Testis (tissue), 3 donors: ENCODE results near the gene WDR86. TPM values are rescaled to one million over a fixed set of nuclear protein-coding genes. Genes with fewer than 3 reads are reported as not detected.

Experiments used
- DNase-seq: peaks from one replicate; pipeline ENCODE4 v3.0.0-alpha.2; 2019
- H3K27ac ChIP-seq, 2 donors: fragments of 200-600 bp; sonication (generic); one replicate each; pipeline ENCODE4 v1.5.1; 2019
- H3K27me3 ChIP-seq: fragments of 200-600 bp; sonication (generic); one replicate; pipeline ENCODE4 v1.5.1; 2019
- H3K36me3 ChIP-seq: fragments of 200-600 bp; sonication (generic); one replicate; pipeline ENCODE4 v1.5.1; 2017; ENCODE audit warnings: low read depth; ENCODE audit errors: missing control alignments
- H3K4me1 ChIP-seq: fragments of 200-600 bp; sonication (generic); one replicate; pipeline ENCODE4 v1.5.1; 2019
- H3K4me3 ChIP-seq, 2 donors: fragments of 200-600 bp; sonication (generic); one replicate each; pipeline ENCODE4 v1.5.1; 2017 to 2019
- H3K9me3 ChIP-seq: fragments of 200-600 bp; sonication (generic); one replicate; pipeline ENCODE4 v1.5.1; 2017
- POLR2A ChIP-seq: fragments of 450-650 bp; IDR thresholded peaks from one replicate; pipeline ENCODE4 v1.6.1; 2017; ENCODE audit warnings: antibody characterized with exemption, mild to moderate bottlenecking, moderate library complexity
- WGBS, 2 donors: methylation state at CpG; one replicate each; pipeline ENCODE4 v1.1.5; 2018; 5-methylcytosine and 5-hydroxymethylcytosine counted together
- intact Hi-C: fragments of 100-400 bp; cut with DNase I; formaldehyde crosslinking; loops from one replicate; pipeline ENCODE4 v1.15.1; 2023; ENCODE audit warnings: low total_unique reads
- polyA plus RNA-seq: library from polyadenylated mRNA; stranded (reverse); fragments of 350-450 nt; fragmentation: Illumina TruSeq; extraction: RNeasy Lipid Tissue Mini Kit (QIAGEN cat#74804); gene quantifications from one replicate; pipeline ENCODE4 v1.2.3, GENCODE V29; 2014; ENCODE audit warnings: low read depth, low replicate concordance; ENCODE audit not compliant: insufficient read depth
- total RNA-seq, 2 donors: library from RNA; depleted of rRNA; stranded (reverse); fragments of >200 nt; gene quantifications; one replicate each; pipeline ENCODE4 v1.2.3, GENCODE V29; 2016
- TF ChIP-seq, protein P1 (sequence below), 3 experiments: fragments of 450-650 bp in 2 of 3; fragments of 200-600 bp in 1 of 3; sonication (generic) in 1 of 3; IDR thresholded peaks; one replicate each; pipeline ENCODE4 v1.5.1; 2016 to 2019; ENCODE audit warnings: antibody characterized with exemption in 3 of 3, mild to moderate bottlenecking in 2 of 3, moderate library complexity in 1 of 3

The WDR86 gene
- total and polyA plus RNA-seq, 3 donors from 2014 or later, result 2.8 to 20.3 (median 9.6) TPM

GRCh38 chr7:151437159-151437553, 27.3 kb upstream of the WDR86 start:
- 84 to 87% methylated on average over 13 of the region's 13 CpGs for WGBS, 2 donors
- Histone ChIP-seq H3K36me3 (no peaks in the 10 kb centered on the region), H3K27ac (peak overlapping the region; percentile 26 to 68), H3K4me3 (no peak overlapping the region), H3K9me3 (no peaks in the 10 kb centered on the region), H3K27me3 (no peaks in the 10 kb centered on the region), H3K4me1 (peaks cover 17% of the 10 kb centered on the region)
- no peak for TF ChIP-seq POLR2A
- TF ChIP-seq, protein P1, sequence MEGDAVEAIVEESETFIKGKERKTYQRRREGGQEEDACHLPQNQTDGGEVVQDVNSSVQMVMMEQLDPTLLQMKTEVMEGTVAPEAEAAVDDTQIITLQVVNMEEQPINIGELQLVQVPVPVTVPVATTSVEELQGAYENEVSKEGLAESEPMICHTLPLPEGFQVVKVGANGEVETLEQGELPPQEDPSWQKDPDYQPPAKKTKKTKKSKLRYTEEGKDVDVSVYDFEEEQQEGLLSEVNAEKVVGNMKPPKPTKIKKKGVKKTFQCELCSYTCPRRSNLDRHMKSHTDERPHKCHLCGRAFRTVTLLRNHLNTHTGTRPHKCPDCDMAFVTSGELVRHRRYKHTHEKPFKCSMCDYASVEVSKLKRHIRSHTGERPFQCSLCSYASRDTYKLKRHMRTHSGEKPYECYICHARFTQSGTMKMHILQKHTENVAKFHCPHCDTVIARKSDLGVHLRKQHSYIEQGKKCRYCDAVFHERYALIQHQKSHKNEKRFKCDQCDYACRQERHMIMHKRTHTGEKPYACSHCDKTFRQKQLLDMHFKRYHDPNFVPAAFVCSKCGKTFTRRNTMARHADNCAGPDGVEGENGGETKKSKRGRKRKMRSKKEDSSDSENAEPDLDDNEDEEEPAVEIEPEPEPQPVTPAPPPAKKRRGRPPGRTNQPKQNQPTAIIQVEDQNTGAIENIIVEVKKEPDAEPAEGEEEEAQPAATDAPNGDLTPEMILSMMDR (IDR thresholded peaks at IDR 0.05), result no peak
- DNase-seq, result no peak
- intact Hi-C loops, result no loop called here

DNA sequence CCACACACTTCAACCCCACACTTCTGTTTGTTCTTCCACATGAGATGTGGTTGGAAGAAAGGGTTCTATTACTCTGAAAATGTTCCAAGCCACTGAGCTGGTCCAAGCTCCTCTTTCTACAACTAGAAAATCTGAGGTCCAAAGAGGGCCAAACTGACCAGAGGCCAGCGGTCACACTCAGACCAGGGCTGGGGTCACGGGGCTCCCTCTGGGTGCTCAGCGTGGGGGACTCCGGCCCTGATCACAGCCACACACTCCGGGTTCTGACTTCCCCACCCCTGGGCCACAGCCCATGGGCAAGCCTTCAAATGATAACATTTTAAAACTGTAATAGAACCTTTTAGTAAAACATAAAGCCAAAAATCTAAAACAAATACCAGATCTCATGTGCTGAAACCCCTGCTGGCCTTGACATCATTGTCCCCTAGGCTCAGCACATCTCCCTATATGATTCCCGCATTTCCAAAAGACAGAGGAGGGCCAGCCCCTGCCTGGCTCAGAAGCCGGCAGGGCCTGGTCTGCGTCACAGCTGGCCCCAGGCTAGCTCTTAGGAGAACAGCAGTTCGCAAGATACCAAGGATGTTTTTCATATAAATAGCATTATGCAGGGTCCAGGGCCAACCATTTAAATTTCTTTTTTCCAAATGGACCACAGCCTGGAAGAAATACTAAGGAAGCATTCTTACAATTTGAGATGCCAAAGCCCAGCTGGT, 26.8 kb upstream of the WDR86 start:
- TF ChIP-seq, protein P1 (IDR thresholded peaks at IDR 0.05), result no peak
- TF ChIP-seq POLR2A, result no peak
- H3K4me3 ChIP-seq, result no peak overlapping the region
- 58 to 66% methylated on average over 9 of the region's 9 CpGs for WGBS, 2 donors
- DNase-seq, result peak; percentile 63
- peak overlapping the region; percentile 26 to 68 for H3K27ac ChIP-seq
- H3K9me3 ChIP-seq, result no peaks in the 10 kb centered on the region
- intact Hi-C loops, result no loop called here
- no peaks in the 10 kb centered on the region for H3K27me3 ChIP-seq
- H3K4me1 ChIP-seq, result peaks cover 17% of the 10 kb centered on the region
- H3K36me3 ChIP-seq, result no peaks in the 10 kb centered on the region

GRCh38 chr7:151435971-151436370, 26.1 kb upstream of the WDR86 start:
- H3K4me3 ChIP-seq, result no peak overlapping the region
- H3K9me3 ChIP-seq, result no peaks in the 10 kb centered on the region
- peak overlapping the region; percentile 19 to 68 for H3K27ac ChIP-seq
- 88 to 92% methylated on average over 12 to 15 of the region's 15 CpGs for WGBS, 2 donors
- no peak for DNase-seq
- intact Hi-C loops, result no loop called here
- TF ChIP-seq, protein P1 (IDR thresholded peaks at IDR 0.05), result no peak
- TF ChIP-seq POLR2A, result no peak
- no peaks in the 10 kb centered on the region for H3K27me3 ChIP-seq
- no peaks in the 10 kb centered on the region for H3K36me3 ChIP-seq
- peaks cover 14% of the 10 kb centered on the region for H3K4me1 ChIP-seq

- H3K9me3 ChIP-seq, result no peaks in the 10 kb centered on the region
- H3K36me3 ChIP-seq, result no peaks in the 10 kb centered on the region
- intact Hi-C loops, result no loop called here
- DNase-seq, result peak; percentile 31
- no peaks in the 10 kb centered on the region for H3K27me3 ChIP-seq
- H3K4me1 ChIP-seq, result peaks cover 9% of the 10 kb centered on the region
- no peak overlapping the region for H3K27ac ChIP-seq
- 78 to 84% methylated on average over 9 to 20 of the region's 20 CpGs for WGBS, 2 donors
- H3K4me3 ChIP-seq, result no peak overlapping the region
- TF ChIP-seq, protein P1 (IDR thresholded peaks at IDR 0.05), result no peak
- TF ChIP-seq POLR2A, result no peak
Observed at GRCh38 chr7:151435103-151435916, 25.5 kb upstream of the WDR86 start.
